ENCODE data around the gene ZNF106.
A peak's percentile ranks its signal among the peaks of the same experiment; 100 is the strongest.

Gene ZNF106

DNA sequence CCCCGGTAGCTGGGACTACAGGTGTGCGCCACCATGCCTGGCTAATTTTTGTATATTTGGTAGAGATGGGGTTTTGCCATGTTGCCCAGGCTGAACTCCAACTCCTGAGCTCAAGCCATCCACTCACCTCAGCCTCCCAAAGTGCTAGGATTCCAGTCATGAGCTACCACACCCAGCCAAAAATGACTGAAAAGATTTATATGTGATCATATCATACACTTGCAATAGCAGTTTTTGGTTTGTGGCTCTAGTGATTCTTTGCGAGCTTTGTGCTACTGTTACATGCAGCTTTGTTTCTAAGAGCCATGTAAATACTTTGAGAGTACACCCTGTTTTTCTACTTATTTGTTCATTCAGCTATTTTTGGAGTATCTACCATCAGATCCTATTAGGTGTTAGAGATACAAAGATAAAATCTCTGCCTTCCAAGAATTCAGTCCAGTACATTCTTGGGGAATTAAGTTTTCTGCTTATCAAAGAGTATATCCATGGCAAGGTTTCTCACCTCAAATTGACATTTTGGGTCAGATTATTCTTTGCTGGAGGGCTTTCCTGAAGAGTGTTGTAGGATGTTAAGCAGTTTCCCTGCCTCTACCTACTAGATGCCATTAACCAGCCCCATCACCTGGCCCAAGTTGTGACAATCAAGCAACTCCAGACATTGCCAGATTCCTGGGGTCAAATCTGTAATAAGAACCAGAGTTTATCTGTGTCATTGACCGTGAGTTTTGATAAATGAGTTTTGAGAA is 19.5 kb upstream of the ZNF106 start (continued):
- TF ChIP-seq, protein P1, sequence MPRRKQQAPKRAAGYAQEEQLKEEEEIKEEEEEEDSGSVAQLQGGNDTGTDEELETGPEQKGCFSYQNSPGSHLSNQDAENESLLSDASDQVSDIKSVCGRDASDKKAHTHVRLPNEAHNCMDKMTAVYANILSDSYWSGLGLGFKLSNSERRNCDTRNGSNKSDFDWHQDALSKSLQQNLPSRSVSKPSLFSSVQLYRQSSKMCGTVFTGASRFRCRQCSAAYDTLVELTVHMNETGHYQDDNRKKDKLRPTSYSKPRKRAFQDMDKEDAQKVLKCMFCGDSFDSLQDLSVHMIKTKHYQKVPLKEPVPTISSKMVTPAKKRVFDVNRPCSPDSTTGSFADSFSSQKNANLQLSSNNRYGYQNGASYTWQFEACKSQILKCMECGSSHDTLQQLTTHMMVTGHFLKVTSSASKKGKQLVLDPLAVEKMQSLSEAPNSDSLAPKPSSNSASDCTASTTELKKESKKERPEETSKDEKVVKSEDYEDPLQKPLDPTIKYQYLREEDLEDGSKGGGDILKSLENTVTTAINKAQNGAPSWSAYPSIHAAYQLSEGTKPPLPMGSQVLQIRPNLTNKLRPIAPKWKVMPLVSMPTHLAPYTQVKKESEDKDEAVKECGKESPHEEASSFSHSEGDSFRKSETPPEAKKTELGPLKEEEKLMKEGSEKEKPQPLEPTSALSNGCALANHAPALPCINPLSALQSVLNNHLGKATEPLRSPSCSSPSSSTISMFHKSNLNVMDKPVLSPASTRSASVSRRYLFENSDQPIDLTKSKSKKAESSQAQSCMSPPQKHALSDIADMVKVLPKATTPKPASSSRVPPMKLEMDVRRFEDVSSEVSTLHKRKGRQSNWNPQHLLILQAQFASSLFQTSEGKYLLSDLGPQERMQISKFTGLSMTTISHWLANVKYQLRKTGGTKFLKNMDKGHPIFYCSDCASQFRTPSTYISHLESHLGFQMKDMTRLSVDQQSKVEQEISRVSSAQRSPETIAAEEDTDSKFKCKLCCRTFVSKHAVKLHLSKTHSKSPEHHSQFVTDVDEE (CRISPR knock-in tag; IDR thresholded peaks at IDR 0.05): no peak
- no peak for TF ChIP-seq ZC3H10 (CRISPR knock-in tag; IDR thresholded peaks at IDR 0.05)
- no peak for TF ChIP-seq PPARA (CRISPR knock-in tag; IDR thresholded peaks at IDR 0.05; ENCODE audit: borderline replicate concordance)
- no peak for TF ChIP-seq ZFP3 (CRISPR knock-in tag; IDR thresholded peaks at IDR 0.05)

GRCh38 chr15:42508263-42508690 is 17.3 kb upstream of the ZNF106 start:
- ATAC-seq: peak; percentile 52
- no peak for TF ChIP-seq CREB5 (CRISPR knock-in tag; IDR thresholded peaks at IDR 0.05; ENCODE audit: low read depth)
- no peak for TF ChIP-seq TOX (CRISPR knock-in tag; IDR thresholded peaks at IDR 0.05; ENCODE audit: borderline replicate concordance)
- TF ChIP-seq ISL1 (CRISPR knock-in tag; IDR thresholded peaks at IDR 0.05): 0 out of 2 replicates have a peak, but pooled peaks have one; percentile 25
- no peak for TF ChIP-seq CSRNP3 (CRISPR knock-in tag; IDR thresholded peaks at IDR 0.05)

- ATAC-seq: peak; percentile 49; the same call in 2 of the 3 replicates
- TF ChIP-seq OSR1 (CRISPR knock-in tag; IDR thresholded peaks at IDR 0.05) (no peak), ZNF70 (CRISPR knock-in tag; IDR thresholded peaks at IDR 0.05) (no peak), SNAI2 (CRISPR knock-in tag; IDR thresholded peaks at IDR 0.05) (no peak), ZNF565 (CRISPR knock-in tag; conservative IDR thresholded peaks at IDR 0.05; ENCODE audit: low read depth) (no peak), CSDC2 (CRISPR knock-in tag; IDR thresholded peaks at IDR 0.05) (no peak)
- TF ChIP-seq, protein P2, sequence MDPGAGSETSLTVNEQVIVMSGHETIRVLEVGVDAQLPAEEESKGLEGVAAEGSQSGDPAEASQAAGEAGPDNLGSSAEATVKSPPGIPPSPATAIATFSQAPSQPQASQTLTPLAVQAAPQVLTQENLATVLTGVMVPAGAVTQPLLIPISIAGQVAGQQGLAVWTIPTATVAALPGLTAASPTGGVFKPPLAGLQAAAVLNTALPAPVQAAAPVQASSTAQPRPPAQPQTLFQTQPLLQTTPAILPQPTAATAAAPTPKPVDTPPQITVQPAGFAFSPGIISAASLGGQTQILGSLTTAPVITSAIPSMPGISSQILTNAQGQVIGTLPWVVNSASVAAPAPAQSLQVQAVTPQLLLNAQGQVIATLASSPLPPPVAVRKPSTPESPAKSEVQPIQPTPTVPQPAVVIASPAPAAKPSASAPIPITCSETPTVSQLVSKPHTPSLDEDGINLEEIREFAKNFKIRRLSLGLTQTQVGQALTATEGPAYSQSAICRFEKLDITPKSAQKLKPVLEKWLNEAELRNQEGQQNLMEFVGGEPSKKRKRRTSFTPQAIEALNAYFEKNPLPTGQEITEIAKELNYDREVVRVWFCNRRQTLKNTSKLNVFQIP (CRISPR knock-in tag; IDR thresholded peaks at IDR 0.05; ENCODE audit: borderline replicate concordance, low read depth): no peak
- TF ChIP-seq, protein P3, sequence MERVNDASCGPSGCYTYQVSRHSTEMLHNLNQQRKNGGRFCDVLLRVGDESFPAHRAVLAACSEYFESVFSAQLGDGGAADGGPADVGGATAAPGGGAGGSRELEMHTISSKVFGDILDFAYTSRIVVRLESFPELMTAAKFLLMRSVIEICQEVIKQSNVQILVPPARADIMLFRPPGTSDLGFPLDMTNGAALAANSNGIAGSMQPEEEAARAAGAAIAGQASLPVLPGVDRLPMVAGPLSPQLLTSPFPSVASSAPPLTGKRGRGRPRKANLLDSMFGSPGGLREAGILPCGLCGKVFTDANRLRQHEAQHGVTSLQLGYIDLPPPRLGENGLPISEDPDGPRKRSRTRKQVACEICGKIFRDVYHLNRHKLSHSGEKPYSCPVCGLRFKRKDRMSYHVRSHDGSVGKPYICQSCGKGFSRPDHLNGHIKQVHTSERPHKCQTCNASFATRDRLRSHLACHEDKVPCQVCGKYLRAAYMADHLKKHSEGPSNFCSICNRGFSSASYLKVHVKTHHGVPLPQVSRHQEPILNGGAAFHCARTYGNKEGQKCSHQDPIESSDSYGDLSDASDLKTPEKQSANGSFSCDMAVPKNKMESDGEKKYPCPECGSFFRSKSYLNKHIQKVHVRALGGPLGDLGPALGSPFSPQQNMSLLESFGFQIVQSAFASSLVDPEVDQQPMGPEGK (CRISPR knock-in tag; IDR thresholded peaks at IDR 0.05; ENCODE audit: borderline replicate concordance): no peak
Observed at GRCh38 chr15:42507514-42507913, 16.6 kb upstream of the ZNF106 start.

GRCh38 chr15:42504631-42505030 is 13.7 kb upstream of the ZNF106 start:
- ATAC-seq: no peak
- TF ChIP-seq RARB (CRISPR knock-in tag; IDR thresholded peaks at IDR 0.05) (no peak), ZNF70 (CRISPR knock-in tag; IDR thresholded peaks at IDR 0.05) (no peak), ZC3H10 (CRISPR knock-in tag; IDR thresholded peaks at IDR 0.05) (no peak), BACH2 (CRISPR knock-in tag; IDR thresholded peaks at IDR 0.05; ENCODE audit: borderline replicate concordance) (no peak), TOX (CRISPR knock-in tag; IDR thresholded peaks at IDR 0.05; ENCODE audit: borderline replicate concordance) (no peak), ZNF8 (CRISPR knock-in tag; IDR thresholded peaks at IDR 0.05) (no peak), ARNTL (CRISPR knock-in tag; IDR thresholded peaks at IDR 0.05; ENCODE audit: borderline replicate concordance, low read depth) (no peak), ZFP30 (CRISPR knock-in tag; IDR thresholded peaks at IDR 0.05) (no peak), PPARA (CRISPR knock-in tag; IDR thresholded peaks at IDR 0.05; ENCODE audit: borderline replicate concordance) (no peak), GLIS3 (CRISPR knock-in tag; IDR thresholded peaks at IDR 0.05) (no peak), SNAI2 (CRISPR knock-in tag; IDR thresholded peaks at IDR 0.05) (no peak), CSDC2 (CRISPR knock-in tag; IDR thresholded peaks at IDR 0.05) (no peak), ISL1 (CRISPR knock-in tag; IDR thresholded peaks at IDR 0.05) (no peak), ESRRG (CRISPR knock-in tag; IDR thresholded peaks at IDR 0.05) (no peak)
- TF ChIP-seq, protein P2 (CRISPR knock-in tag; IDR thresholded peaks at IDR 0.05; ENCODE audit: borderline replicate concordance, low read depth): no peak
- TF ChIP-seq, protein P3 (CRISPR knock-in tag; IDR thresholded peaks at IDR 0.05; ENCODE audit: borderline replicate concordance): no peak
